Pericardium fibroblast (primary cell): ENCODE results near the gene NEK3. TPM values are rescaled to one million over a fixed set of nuclear protein-coding genes. Genes with fewer than 3 reads are reported as not detected.

ENCODE experiments used
- total RNA-seq: library from RNA; depleted of rRNA; stranded (reverse); fragments of >200 nt; gene quantifications from 2 replicates; pipeline ENCODE4 v1.2.3, GENCODE V29; 2015

The NEK3 gene
- total RNA-seq: 10.5 and 10.7 TPM in 2 replicates

GRCh38 chr13:52159159-52159982, at the start of gene NEK3:
Gene NEK3 (minus strand): TSS chr13:52159597. CDS start chr13:52156191, 3,406 bp downstream.

DNA sequence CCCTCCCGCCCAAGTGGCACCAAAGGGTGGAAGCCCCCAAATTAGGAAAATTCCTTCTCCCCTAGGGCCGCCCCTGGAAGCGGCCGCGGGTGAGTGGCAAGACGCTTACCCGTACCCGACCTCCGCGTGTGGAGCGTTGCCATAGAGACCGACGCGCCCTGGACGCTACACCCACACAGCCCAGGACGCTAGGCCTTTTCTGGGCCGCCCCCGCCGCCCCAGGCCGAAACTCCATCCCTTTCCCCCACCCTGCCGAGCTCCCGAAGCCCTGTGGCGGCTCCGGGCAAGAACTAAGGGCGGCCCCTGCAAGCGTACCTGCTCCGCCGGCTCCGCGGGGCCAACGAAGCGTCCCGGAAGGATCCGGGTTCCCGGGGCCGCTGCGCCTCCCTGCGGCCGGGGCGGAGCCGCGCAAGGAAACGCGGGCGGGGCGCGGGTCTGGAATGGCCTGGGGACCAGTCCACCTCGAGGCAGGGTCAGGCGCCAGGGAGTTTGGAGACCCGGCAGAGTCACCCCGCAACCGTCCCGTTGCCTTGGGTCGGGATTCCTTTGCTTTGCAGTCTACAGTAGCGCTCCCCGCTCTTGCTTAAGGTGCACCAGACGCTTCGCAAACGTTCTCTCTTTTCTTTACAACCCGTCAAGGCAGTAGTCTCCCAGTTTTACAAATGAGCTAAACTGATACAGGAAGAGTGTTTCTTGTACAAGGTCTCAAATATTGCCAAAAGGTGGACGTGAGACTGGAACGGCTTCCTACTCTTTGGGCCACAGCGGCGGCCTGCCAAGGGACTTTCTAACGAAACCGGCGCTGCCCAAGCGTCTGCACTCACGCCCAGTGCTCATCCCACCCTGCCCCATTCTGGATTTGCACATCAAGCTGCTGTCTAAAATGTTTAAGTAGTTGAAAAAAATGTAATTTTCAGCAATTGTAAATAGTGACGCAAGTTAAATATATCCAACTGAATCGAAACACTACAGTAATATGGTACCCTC, 30.4 kb downstream of the NEK3 start, which contains the start of gene NEK5:
NEK5 (minus strand) TSS at position 360 of the 987 bp plus-strand sequence. CDS start 1,591 bp downstream, outside the sequence.

Other genes starting within 250 kb of the NEK3 start
- 2.2 and 6.8 TPM in 2 replicates for gene ATP7B, start 148.1 kb downstream of the NEK3 start, total RNA-seq
- 9.9 and 20.5 TPM in 2 replicates for gene ALG11, start 147.2 kb downstream of the NEK3 start, total RNA-seq
- gene UTP14C, start 134.9 kb downstream of the NEK3 start, total RNA-seq: 8.6 and 10.7 TPM in 2 replicates
- not detected in 2 replicates for gene NEK5, start 30.5 kb downstream of the NEK3 start, total RNA-seq
- 3.0 and 5.6 TPM in 2 replicates for gene THSD1, start 246.6 kb upstream of the NEK3 start, total RNA-seq